NB4 (cell line): Measurements from ENCODE around the gene PRIMA1.

Experiments
- MYC ChIP-seq: IDR thresholded peaks from 2 replicates; pipeline ENCODE4 v1.6.1; 2011; ENCODE audit warnings: low read depth, low read length
- POLR2A ChIP-seq: IDR thresholded peaks from 2 replicates; pipeline ENCODE4 v1.6.1; 2011; ENCODE audit warnings: mild to moderate bottlenecking; ENCODE audit not compliant: insufficient read length; ENCODE audit errors: extremely low read depth
- TF ChIP-seq, protein P1 (sequence below): IDR thresholded peaks from one replicate; pipeline ENCODE4 v1.5.1; 2012; ENCODE audit warnings: low read depth, low read length
- TF ChIP-seq, protein P2 (sequence below): IDR thresholded peaks from 2 replicates; pipeline ENCODE4 v1.6.1; 2011; ENCODE audit warnings: low read depth, low read length

DNA sequence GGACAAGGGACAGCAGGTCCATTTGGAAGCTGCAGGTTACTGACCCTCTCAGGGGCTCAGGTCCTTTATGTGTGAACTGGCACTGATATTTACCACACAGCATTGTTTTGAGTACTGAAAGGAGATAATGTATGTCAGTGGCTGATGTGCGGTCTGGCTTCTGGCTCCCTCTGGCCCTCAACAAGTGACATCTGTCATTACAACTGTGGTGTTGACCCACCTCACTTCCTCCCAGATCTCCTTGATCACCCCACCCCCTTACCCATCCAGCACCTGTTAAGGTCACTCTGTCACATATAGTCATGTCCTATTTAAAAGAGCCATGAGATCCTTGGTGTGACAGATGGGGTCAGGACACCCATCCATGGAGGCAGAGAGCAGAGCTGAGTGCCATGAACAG is 22.7 kb upstream of the PRIMA1 start:
- TF ChIP-seq, protein P1, sequence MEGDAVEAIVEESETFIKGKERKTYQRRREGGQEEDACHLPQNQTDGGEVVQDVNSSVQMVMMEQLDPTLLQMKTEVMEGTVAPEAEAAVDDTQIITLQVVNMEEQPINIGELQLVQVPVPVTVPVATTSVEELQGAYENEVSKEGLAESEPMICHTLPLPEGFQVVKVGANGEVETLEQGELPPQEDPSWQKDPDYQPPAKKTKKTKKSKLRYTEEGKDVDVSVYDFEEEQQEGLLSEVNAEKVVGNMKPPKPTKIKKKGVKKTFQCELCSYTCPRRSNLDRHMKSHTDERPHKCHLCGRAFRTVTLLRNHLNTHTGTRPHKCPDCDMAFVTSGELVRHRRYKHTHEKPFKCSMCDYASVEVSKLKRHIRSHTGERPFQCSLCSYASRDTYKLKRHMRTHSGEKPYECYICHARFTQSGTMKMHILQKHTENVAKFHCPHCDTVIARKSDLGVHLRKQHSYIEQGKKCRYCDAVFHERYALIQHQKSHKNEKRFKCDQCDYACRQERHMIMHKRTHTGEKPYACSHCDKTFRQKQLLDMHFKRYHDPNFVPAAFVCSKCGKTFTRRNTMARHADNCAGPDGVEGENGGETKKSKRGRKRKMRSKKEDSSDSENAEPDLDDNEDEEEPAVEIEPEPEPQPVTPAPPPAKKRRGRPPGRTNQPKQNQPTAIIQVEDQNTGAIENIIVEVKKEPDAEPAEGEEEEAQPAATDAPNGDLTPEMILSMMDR = no peak
- no peak for TF ChIP-seq POLR2A
- TF ChIP-seq, protein P2, sequence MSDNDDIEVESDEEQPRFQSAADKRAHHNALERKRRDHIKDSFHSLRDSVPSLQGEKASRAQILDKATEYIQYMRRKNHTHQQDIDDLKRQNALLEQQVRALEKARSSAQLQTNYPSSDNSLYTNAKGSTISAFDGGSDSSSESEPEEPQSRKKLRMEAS = no peak
- TF ChIP-seq MYC = no peak
